PC-9 (cell line): ENCODE results near the gene BMS1. TPM values are rescaled to one million over a fixed set of nuclear protein-coding genes. Genes with fewer than 3 reads are reported as not detected.

ENCODE experiments used
- BruUV-seq: library from RNA; stranded (reverse); fragments of 400-500 nt; replicated peaks from 2 replicates; lab custom pipeline; 2021; lab: Mats Ljungman, UMichigan
- CTCF ChIA-PET: fragments of 300-600 bp; sonication (Branson Sonifier 250); formaldehyde crosslinking; loops from one replicate; lab custom pipeline; 2022; ENCODE audit warnings: antibody characterized with exemption; lab: Charles Lee
- POLR2A ChIA-PET: fragments of 300-600 bp; sonication (Branson Sonifier 250); formaldehyde crosslinking; loops from one replicate; lab custom pipeline; 2022; ENCODE audit warnings: antibody characterized with exemption; ENCODE audit not compliant: unreplicated experiment; lab: Charles Lee
- DNase-seq, 2 experiments: peaks; one replicate each; pipeline versions ENCODE4 v3.0.0 to v3.0.0-alpha.2; 2015 to 2022; ENCODE audit warnings: mixed read lengths in 1 of 2
- H2AFZ ChIP-seq: fragments of 200-600 bp; sonication (generic); 2 replicates; pipeline ENCODE4 v1.8.1; 2017; ENCODE audit warnings: antibody characterized with exemption
- H3F3A ChIP-seq: fragments of 200-600 bp; sonication (generic); 2 replicates; pipeline ENCODE4 v1.8.1; 2017; ENCODE audit warnings: antibody characterized with exemption, mild to moderate bottlenecking, low read depth; ENCODE audit not compliant: insufficient read depth
- H3K27ac ChIP-seq: fragments of 200-600 bp; sonication (generic); 2 replicates; pipeline ENCODE4 v1.6.1; 2016; ENCODE audit warnings: mixed run types
- H3K27me3 ChIP-seq: fragments of 200-600 bp; sonication (generic); 2 replicates; pipeline ENCODE4 v1.6.1; 2016; ENCODE audit warnings: low read depth, mixed run types; ENCODE audit not compliant: insufficient read depth
- H3K36me3 ChIP-seq: fragments of 200-600 bp; sonication (generic); 2 replicates; pipeline ENCODE4 v1.6.1; 2016; ENCODE audit warnings: low read depth, mixed run types
- H3K4me1 ChIP-seq: fragments of 200-600 bp; sonication (generic); replicated peaks from 2 replicates; pipeline ENCODE4 v1.6.1; 2016; ENCODE audit warnings: mixed run types; ENCODE audit not compliant: insufficient read depth
- H3K4me2 ChIP-seq: fragments of 200-600 bp; sonication (generic); 2 replicates; pipeline ENCODE4 v1.6.1; 2017; ENCODE audit warnings: mixed run types
- H3K4me3 ChIP-seq: fragments of 200-600 bp; sonication (generic); 2 replicates; pipeline ENCODE4 v1.6.1; 2016; ENCODE audit warnings: mixed run types
- H3K79me2 ChIP-seq: fragments of 200-600 bp; sonication (generic); 2 replicates; pipeline ENCODE4 v1.6.1; 2017; ENCODE audit warnings: low read depth, mixed run types
- H3K9me2 ChIP-seq: fragments of 200-600 bp; sonication (generic); 2 replicates; pipeline ENCODE4 v1.8.1; 2017; ENCODE audit warnings: mild to moderate bottlenecking; ENCODE audit not compliant: insufficient read depth
- H3K9me3 ChIP-seq: fragments of 200-600 bp; sonication (generic); 2 replicates; pipeline ENCODE4 v1.8.1; 2016; ENCODE audit warnings: low read depth; ENCODE audit not compliant: insufficient read depth
- H4K20me1 ChIP-seq: fragments of 200-600 bp; sonication (generic); 2 replicates; pipeline ENCODE4 v1.8.1; 2017; ENCODE audit not compliant: insufficient read depth
- EZH2 ChIP-seq: fragments of 200-600 bp; sonication (generic); IDR thresholded peaks from 2 replicates; pipeline ENCODE4 v1.8.0; 2017; ENCODE audit warnings: antibody characterized with exemption, low read depth
- intact Hi-C: fragments of 100-400 bp; cut with micrococcal nuclease; formaldehyde crosslinking; loops from one replicate; pipeline ENCODE4 v1.10.0; 2022; ENCODE audit not compliant: unreplicated experiment
- total RNA-seq: library from RNA; stranded (reverse); gene quantifications from 2 replicates; pipeline ENCODE4 v1.2.3, GENCODE V29; 2021
- TF ChIP-seq, protein P1 (sequence below): fragments of 200-600 bp; sonication (generic); conservative IDR thresholded peaks from 2 replicates; pipeline ENCODE4 v1.6.1; 2017; ENCODE audit warnings: mixed run types, antibody characterized with exemption, mild to moderate bottlenecking, moderate library complexity

The BMS1 gene
- total RNA-seq, 1 experiment from 2014 or later = 20.0 TPM

DNA sequence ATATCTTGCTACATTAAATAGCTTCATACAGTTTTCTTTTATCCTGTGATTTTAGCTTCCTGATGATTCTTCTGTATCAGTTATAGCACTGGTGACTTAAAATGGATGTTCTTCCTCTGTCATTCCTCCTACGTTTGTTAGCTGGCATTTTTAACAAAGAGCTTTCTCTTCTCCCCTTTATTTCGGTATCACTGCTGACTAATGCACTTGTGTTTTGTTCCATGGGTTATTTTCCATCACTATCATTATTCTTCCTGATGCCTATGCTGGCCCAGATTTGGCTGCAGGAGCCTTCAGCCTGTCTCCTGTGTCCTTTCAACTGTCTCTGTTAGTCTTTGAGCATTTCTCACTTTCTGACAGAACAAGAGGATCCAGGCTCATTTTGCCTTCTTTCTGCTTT, 13.1 kb downstream of the BMS1 start:
- no peak overlapping the region for H3K4me3 ChIP-seq
- BruUV-seq = no TSS peak
- peaks cover 9% of the 10 kb centered on the region for H4K20me1 ChIP-seq
- H3K9me3 ChIP-seq = no peaks in the 10 kb centered on the region
- no peak for DNase-seq
- CTCF ChIA-PET = no interaction called here
- H3F3A ChIP-seq = no peaks in the 10 kb centered on the region
- no peaks in the 10 kb centered on the region for H3K9me2 ChIP-seq
- no peaks in the 10 kb centered on the region for H3K4me1 ChIP-seq
- H3K4me2 ChIP-seq = no peak overlapping the region
- peaks cover 72% of the 10 kb centered on the region for H3K36me3 ChIP-seq
- intact Hi-C loops = no loop called here
- POLR2A ChIA-PET = no interaction called here
- H3K27ac ChIP-seq = no peak overlapping the region
- H3K79me2 ChIP-seq = no peaks in the 10 kb centered on the region
- H3K27me3 ChIP-seq = no peaks in the 10 kb centered on the region
- no peak for TF ChIP-seq EZH2
- TF ChIP-seq, protein P1, sequence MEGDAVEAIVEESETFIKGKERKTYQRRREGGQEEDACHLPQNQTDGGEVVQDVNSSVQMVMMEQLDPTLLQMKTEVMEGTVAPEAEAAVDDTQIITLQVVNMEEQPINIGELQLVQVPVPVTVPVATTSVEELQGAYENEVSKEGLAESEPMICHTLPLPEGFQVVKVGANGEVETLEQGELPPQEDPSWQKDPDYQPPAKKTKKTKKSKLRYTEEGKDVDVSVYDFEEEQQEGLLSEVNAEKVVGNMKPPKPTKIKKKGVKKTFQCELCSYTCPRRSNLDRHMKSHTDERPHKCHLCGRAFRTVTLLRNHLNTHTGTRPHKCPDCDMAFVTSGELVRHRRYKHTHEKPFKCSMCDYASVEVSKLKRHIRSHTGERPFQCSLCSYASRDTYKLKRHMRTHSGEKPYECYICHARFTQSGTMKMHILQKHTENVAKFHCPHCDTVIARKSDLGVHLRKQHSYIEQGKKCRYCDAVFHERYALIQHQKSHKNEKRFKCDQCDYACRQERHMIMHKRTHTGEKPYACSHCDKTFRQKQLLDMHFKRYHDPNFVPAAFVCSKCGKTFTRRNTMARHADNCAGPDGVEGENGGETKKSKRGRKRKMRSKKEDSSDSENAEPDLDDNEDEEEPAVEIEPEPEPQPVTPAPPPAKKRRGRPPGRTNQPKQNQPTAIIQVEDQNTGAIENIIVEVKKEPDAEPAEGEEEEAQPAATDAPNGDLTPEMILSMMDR = no peak
- H2AFZ ChIP-seq = no peak overlapping the region

GRCh38 chr10:42801135-42801534, 18.5 kb downstream of the BMS1 start:
- Histone ChIP-seq H3K4me1 (no peaks in the 10 kb centered on the region), H3K9me2 (no peaks in the 10 kb centered on the region), H3K4me3 (no peak overlapping the region), H3K36me3 (peaks cover 69% of the 10 kb centered on the region), H3K9me3 (no peaks in the 10 kb centered on the region), H3K27me3 (no peaks in the 10 kb centered on the region), H3K27ac (no peak overlapping the region), H2AFZ (no peak overlapping the region), H4K20me1 (peaks cover 13% of the 10 kb centered on the region; the same call in 1 of the 2 replicates), H3K79me2 (no peaks in the 10 kb centered on the region), H3F3A (no peaks in the 10 kb centered on the region), H3K4me2 (no peak overlapping the region)
- no peak for DNase-seq
- TF ChIP-seq, protein P1 = no peak
- no peak for TF ChIP-seq EZH2
- intact Hi-C loops = no loop called here
- POLR2A ChIA-PET = no interaction called here
- CTCF ChIA-PET = no interaction called here
- no TSS peak for BruUV-seq

DNA sequence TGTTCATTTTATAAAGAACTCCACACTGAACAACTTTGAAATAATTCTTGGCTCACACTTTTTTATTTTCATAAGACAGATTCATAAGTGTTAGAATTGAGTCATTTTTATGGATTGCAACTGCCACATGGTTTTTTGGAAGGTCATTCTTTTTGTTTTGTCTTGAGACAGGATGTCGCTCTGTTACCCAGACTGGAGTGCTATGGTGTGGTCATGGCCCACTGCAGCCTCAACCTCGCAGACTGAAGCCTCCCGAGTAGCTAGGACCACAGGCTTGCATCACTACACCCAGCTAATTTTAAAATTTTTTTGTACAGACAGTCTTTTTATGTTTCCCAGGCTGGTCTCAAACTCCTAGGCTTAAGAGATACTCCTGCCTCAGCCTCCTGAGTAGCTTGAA, 20.3 kb downstream of the BMS1 start:
- Histone ChIP-seq H3K79me2 (no peaks in the 10 kb centered on the region), H4K20me1 (peaks cover 17% of the 10 kb centered on the region), H2AFZ (no peak overlapping the region), H3K9me2 (no peaks in the 10 kb centered on the region), H3K27ac (no peak overlapping the region), H3K4me2 (no peak overlapping the region), H3K4me3 (no peak overlapping the region), H3F3A (no peaks in the 10 kb centered on the region), H3K36me3 (peaks cover 53% of the 10 kb centered on the region), H3K4me1 (no peaks in the 10 kb centered on the region), H3K27me3 (no peaks in the 10 kb centered on the region), H3K9me3 (no peaks in the 10 kb centered on the region)
- CTCF ChIA-PET = no interaction called here
- no peak for DNase-seq
- BruUV-seq = no TSS peak
- TF ChIP-seq, protein P1 = no peak
- intact Hi-C loops = loop anchor here (2.0 kb wide), 1 partner anchor 20 kb away; the partner anchor contains the start of gene BMS1
- POLR2A ChIA-PET = no interaction called here
